ENCODE measurements around the gene ZBTB5. TPM values are rescaled to one million over a fixed set of nuclear protein-coding genes. Genes with fewer than 3 reads are reported as not detected.

The ZBTB5 gene
- total and polyA plus RNA-seq, 2 of the 4 experiments (the other 2 are of a cell fraction): 6.3 to 9.1 TPM

DNA sequence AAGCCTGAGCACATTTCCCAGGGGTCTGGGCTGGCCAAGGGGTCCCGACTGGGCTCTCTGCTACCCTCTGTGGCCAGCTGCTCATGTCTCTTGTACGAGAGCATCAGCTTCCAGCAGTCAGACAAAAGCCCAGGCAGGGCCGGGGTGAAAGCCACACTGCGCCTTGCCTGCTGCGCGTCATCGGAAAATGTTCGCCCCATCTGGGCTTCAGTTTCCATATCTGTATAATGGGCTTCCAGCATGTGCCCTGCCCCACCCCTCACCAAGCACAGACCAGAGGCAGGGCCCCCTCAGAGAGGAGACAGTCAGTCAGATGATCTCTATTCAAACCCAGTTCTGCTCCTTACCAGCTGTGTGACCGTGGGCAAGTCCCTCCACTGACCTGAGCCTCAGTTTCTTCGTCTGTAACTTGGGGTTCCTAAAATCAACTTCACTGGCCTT, 50.7 kb downstream of the ZBTB5 start:
- no TSS peak for BruUV-seq (replicated peaks)
- WGBS, 2 experiments (ENCODE audit: extremely low coverage in 2 of 2, insufficient read length in 1 of 2): 93% methylated on average over 2 of the region's 10 CpGs; no CpG with 5 or more reads in 1 of the 2 experiments
- no peak overlapping the region for H3K18ac ChIP-seq (ENCODE audit: low read depth, low read length)
- H2BK15ac ChIP-seq (ENCODE audit: low read depth, low read length): peak overlapping the region; percentile 22; the same call in 2 of the 3 replicates
- H4K8ac ChIP-seq (ENCODE audit: low read depth in 2 of 2, low read length in 2 of 2): peak overlapping the region; percentile 30 to 71; a peak in 3 of 4 replicates
- H2AFZ ChIP-seq (replicated peaks; ENCODE audit: low read length, poor library complexity): peak overlapping the region; percentile 95
- no peaks in the 10 kb centered on the region for H3K27me3 ChIP-seq (ENCODE audit: control insufficient read depth, insufficient read depth, low read length)
- peaks cover 2% of the 10 kb centered on the region; the same call in 1 of the 2 replicates for H3K4me1 ChIP-seq (ENCODE audit: control insufficient read depth, insufficient read depth, low read length)
- peaks cover 3% of the 10 kb centered on the region; the same call in 1 of the 2 replicates for H3K9me1 ChIP-seq (ENCODE audit: insufficient read depth, low read length)
- H3K27ac ChIP-seq (ENCODE audit: insufficient read depth, low read length): peak overlapping the region; percentile 2; the same call in 1 of the 2 replicates
- peak overlapping the region; percentile 68; the same call in 1 of the 2 replicates for H2AK5ac ChIP-seq (ENCODE audit: low read depth, low read length)
- POLR2A ChIA-PET (ENCODE audit: unreplicated experiment): no interaction called here
- H4K20me1 ChIP-seq (ENCODE audit: insufficient read depth, low read length): no peaks in the 10 kb centered on the region
- peak overlapping the region; percentile 29 for H2AK9ac ChIP-seq (replicated peaks; ENCODE audit: low read depth, low read length, poor library complexity)
- no peak overlapping the region for H2BK5ac ChIP-seq (ENCODE audit: low read depth, low read length, poor library complexity, severe bottlenecking)
- H4K91ac ChIP-seq (ENCODE audit: insufficient read depth, low read depth, low read length): peak overlapping the region; percentile 77
- CTCF ChIA-PET: interaction anchor here (0.6 to 1.8 kb wide), 2 partner anchors 10 to 73 kb away, joined by 4 to 5 read pairs; no protein-coding TSS in a partner anchor
- ATAC-seq (ENCODE audit: low read depth): no peak
- no peak for TF ChIP-seq RFX5 (IDR thresholded peaks at IDR 0.05; ENCODE audit: low read depth, low read length)
- TF ChIP-seq CHD1 (IDR thresholded peaks at IDR 0.05; ENCODE audit: low read depth, low read length): no peak
- TF ChIP-seq, protein P1, sequence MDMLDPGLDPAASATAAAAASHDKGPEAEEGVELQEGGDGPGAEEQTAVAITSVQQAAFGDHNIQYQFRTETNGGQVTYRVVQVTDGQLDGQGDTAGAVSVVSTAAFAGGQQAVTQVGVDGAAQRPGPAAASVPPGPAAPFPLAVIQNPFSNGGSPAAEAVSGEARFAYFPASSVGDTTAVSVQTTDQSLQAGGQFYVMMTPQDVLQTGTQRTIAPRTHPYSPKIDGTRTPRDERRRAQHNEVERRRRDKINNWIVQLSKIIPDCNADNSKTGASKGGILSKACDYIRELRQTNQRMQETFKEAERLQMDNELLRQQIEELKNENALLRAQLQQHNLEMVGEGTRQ (IDR thresholded peaks at IDR 0.05; ENCODE audit: low read depth, low read length): no peak
- no peak for TF ChIP-seq RCOR1 (IDR thresholded peaks at IDR 0.05; ENCODE audit: insufficient replicate concordance, low read length)
- TF ChIP-seq BHLHE40 (IDR thresholded peaks at IDR 0.05; ENCODE audit: low read depth, low read length): no peak
- no peak for TF ChIP-seq MAZ (IDR thresholded peaks at IDR 0.05; ENCODE audit: borderline replicate concordance, low read depth, low read length)
- TF ChIP-seq, protein P2, sequence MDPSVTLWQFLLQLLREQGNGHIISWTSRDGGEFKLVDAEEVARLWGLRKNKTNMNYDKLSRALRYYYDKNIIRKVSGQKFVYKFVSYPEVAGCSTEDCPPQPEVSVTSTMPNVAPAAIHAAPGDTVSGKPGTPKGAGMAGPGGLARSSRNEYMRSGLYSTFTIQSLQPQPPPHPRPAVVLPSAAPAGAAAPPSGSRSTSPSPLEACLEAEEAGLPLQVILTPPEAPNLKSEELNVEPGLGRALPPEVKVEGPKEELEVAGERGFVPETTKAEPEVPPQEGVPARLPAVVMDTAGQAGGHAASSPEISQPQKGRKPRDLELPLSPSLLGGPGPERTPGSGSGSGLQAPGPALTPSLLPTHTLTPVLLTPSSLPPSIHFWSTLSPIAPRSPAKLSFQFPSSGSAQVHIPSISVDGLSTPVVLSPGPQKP (IDR thresholded peaks at IDR 0.05; ENCODE audit: borderline replicate concordance, low read depth, low read length): no peak
- TF ChIP-seq MAFK (IDR thresholded peaks at IDR 0.05; ENCODE audit: low read depth, low read length): no peak
- no peak for TF ChIP-seq NFE2L2 (IDR thresholded peaks at IDR 0.05; ENCODE audit: low read depth, low read length)
- TF ChIP-seq FOS (IDR thresholded peaks at IDR 0.05; ENCODE audit: low read depth, low read length): no peak
- H3K14ac ChIP-seq (replicated peaks; ENCODE audit: low read depth, low read length): no peak overlapping the region
- dilution Hi-C loops (cut with HindIII; ENCODE audit: low sequenced_read_pairs, unreplicated experiment) (no loop called here), in situ Hi-C loops (cut with MboI; ENCODE audit: low sequenced_read_pairs) (no loop called here), intact Hi-C loops (cut with micrococcal nuclease) (loop anchor here (2.0 to 5.0 kb wide), 2 partner anchors 68 to 542 kb away; no protein-coding TSS in a partner anchor)
- H3K23ac ChIP-seq (ENCODE audit: low read depth, low read length): no peak overlapping the region
- H3K4me3 ChIP-seq (ENCODE audit: insufficient read depth, low read depth, low read length): no peak overlapping the region
- no peak overlapping the region for H3K4me2 ChIP-seq (ENCODE audit: low read depth, low read length)
- H3K9me3 ChIP-seq (ENCODE audit: control insufficient read depth, insufficient read depth, low read length): no peaks in the 10 kb centered on the region
- H3K36me3 ChIP-seq (ENCODE audit: control insufficient read depth, insufficient read depth, low read length): no peaks in the 10 kb centered on the region
- no peak for DNase-seq
- H3K4ac ChIP-seq (ENCODE audit: low read depth, low read length): peak overlapping the region; percentile 26
- H3K9ac ChIP-seq (ENCODE audit: low read depth, low read length): no peak overlapping the region
- no peak overlapping the region; the same call in 1 of the 2 replicates for H4K5ac ChIP-seq (ENCODE audit: low read depth, low read length)
- peak overlapping the region; percentile 84 for H2BK120ac ChIP-seq (ENCODE audit: low read depth, low read length)
- no peaks in the 10 kb centered on the region for H3K79me1 ChIP-seq (ENCODE audit: low read depth in 1 of 2, low read length in 2 of 2)
- 0 out of 2 replicates have a peak overlapping the region, but pooled peaks have one; percentile 10 for H3K56ac ChIP-seq (ENCODE audit: extremely low read depth, insufficient read depth, low read length)
- H2BK20ac ChIP-seq (ENCODE audit: low read depth, low read length): peak overlapping the region; percentile 7; the same call in 1 of the 2 replicates

Data from IMR-90 (cell line).